ENCODE measurements around the gene COL16A1. TPM values are rescaled to one million over a fixed set of nuclear protein-coding genes. Genes with fewer than 3 reads are reported as not detected.
A peak's percentile ranks its signal among the peaks of the same experiment; 100 is the strongest.
"Not testable (repeated sequence)": the region's sequence is repeated elsewhere in the genome, so short reads cannot be mapped to it uniquely, and the experiment has no call there.

COL16A1 gene
- total RNA-seq, 1 experiment from 2014 or later = 5.1 TPM

DNA sequence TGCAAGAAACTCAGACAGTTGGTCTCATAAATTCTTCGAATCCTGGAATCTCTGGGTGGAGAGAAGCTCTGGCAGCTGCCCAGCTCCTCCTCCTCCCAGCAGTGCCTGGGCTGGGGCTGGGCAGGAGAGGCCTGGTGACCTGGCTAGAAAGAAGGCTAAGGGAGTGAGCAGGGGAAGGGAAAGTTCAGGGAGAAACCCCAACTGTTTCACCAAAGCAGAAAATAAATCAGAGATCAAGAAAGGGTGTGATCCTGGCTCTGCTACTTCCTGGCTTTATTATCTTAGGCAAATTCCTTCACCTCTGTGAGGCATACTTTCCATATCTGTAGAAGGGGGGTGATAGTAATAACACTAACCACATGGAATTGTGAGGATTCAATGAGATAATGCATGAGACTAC lies 8.8 kb upstream of the COL16A1 start:
- peak; percentile 96 for DNase-seq (ENCODE audit: low read depth)
- in situ Hi-C loops (cut with HindIII; ENCODE audit: low pct_unique_long_range_greater_than_20kb, low sequenced_read_pairs) = no loop called here

DNA sequence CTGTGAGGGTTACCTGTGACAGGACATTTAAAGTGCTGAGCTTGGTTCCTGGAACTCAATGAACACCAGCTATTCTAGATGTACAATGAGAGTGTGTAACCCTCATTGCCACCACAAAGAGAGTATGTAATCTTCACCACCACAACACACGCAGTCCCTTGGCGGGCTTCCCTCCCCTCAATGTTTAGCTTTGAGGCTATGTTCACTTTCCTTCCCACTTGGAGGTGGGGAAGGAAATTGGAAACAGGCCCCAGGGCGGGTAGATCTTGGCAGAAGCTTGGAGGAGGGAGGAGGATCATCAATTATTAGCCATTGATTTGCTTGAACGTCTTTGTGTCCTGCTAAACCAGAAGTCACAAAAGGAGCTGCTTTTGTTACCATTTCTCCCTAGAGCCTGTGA lies 8.3 kb upstream of the COL16A1 start:
- in situ Hi-C loops (cut with HindIII; ENCODE audit: low pct_unique_long_range_greater_than_20kb, low sequenced_read_pairs) = no loop called here

DNA sequence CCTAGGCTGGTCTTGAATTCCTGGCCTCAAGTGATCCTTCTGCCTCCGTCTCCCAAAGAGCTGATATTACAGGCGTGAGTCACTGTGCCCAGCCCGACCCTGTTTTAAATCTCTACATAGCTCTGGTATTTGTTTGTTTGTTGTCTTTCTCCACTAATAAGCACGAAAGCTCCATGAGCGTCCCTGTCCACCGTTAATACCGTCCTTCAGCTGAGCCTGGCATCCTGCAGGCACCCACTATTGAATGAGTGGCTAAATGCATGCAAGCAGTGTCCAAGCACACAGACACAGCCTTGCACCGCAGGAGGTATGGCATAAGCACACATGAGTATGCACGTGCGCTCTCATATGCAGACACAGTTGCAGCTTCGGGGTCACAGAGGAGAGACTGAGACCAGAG lies 4.5 kb upstream of the COL16A1 start:
- DNase-seq (ENCODE audit: low read depth) = no peak
- in situ Hi-C loops (cut with HindIII; ENCODE audit: low pct_unique_long_range_greater_than_20kb, low sequenced_read_pairs) = no loop called here

More for the DNA sequence above, 8.3 kb upstream of the COL16A1 start:
- DNase-seq (ENCODE audit: low read depth) = no peak

DNA sequence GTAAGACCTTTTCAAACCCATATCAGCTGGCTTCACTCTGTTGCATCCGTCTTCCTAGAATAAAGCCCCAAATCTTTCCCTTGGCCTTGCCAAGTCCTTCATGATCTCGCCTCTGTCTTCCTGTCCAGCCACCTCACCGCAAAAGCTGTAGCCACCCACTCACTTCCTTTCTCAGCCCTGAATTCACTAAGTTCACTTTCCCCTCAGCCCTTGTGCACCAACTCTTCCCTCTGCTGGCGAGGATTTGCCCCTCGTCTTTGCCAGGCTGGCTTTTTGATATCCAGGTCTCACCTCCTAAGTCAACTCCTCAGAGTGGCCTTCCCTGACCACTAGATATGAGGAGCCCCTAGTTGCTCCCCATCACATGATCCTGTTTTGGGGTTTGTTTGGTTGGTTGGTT lies 3.9 kb upstream of the COL16A1 start:
- DNase-seq (ENCODE audit: low read depth) = no peak

DNA sequence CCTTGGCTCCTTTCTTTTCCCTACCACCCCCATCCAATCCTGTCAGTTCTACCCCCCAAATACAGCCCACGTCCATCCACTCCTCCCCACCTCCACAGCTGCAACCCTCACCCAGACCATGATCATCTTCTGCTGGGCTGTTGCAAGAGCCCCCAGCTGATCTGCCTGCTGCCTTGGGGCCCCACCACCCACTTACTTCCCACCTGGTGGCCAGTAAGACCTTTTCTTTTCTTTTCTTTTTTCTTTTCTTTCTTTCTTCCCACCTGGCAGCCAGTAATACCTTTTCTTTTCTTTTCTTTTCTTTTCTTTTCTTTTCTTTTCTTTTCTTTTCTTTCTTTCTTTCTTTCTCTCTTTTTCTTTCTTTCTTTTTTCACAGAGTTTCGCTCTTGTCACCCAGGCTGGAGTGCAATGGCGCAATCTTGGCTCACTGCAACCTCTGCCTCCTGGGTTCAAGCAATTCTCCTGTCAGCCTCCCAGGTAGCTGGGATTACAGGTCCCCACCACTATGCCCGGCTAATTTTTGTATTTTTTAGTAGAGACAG lies 3.3 kb upstream of the COL16A1 start:
- DNase-seq (ENCODE audit: low read depth); in situ Hi-C loops (cut with HindIII; ENCODE audit: low pct_unique_long_range_greater_than_20kb, low sequenced_read_pairs): not testable (repeated sequence)

More for the DNA sequence above, 3.9 kb upstream of the COL16A1 start:
- in situ Hi-C loops (cut with HindIII; ENCODE audit: low pct_unique_long_range_greater_than_20kb, low sequenced_read_pairs) = no loop called here

DNA sequence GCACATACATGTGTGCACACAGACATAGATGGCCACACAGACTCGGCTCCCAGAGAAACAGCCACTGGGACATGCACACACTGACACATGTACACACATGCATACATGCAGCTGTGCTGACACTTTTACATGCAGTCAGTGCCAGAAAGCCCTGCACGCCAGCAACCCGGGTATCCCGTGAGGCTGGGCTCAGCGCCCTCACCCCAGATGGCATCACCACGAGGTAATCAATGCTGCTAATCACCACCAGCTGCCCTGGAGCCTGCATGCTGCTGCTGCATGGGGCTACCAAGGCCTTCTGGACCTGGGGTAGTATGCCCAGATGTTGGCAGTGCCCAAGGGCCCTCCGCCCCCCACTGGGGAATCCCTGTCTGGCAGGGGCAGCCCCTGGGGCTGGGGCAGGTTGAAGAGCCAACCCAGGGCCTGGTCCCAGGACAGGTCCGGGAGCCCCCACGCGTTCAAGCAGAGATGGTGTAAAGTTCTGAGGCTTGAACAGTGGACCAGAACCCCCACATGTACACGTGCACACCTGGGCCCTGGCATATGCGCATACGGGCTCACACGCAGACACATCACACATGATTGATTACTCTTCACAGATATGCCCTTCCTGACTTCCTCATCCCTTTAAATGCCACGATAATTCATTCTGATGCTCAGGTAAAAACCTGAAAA lies 2.7 kb upstream of the COL16A1 start:
- in situ Hi-C loops (cut with HindIII; ENCODE audit: low pct_unique_long_range_greater_than_20kb, low sequenced_read_pairs) = no loop called here

DNA sequence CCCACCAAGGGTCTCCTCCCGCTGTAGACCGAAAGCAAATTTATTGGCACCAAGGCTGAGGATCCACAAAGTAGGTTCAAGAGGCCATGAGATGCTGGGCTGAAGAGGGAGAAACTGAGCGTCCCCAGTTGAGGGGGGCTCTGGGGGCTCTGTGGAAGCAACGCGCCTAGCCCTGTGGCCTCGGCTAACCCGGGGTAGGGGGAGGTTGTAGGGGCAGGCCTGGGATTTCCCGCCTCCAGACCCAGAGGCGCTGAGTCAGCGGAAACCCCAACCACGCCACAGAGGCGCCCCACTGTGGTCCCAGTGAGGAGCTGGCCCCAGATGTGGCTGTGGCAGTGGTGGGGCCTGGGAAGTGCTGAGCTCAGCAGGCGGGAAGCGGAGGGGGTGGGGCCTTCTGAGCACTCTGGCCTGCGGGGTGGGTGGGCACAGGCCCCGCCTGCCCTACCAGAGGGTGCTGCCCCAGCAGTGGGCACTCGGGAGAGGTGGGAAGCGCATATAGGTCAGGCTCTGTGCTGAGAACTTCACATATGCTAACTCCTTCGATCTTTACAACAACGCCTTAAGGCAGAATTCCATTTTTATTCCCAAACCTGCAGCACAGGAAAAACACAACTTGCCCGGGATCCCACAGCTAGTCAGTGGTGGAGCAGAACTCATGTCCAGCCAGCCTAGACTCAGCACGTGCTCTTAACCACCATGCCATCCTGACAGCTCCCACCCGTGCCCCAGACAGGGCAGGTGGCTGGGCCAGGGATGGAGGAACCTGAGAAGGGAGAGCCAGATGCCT lies 1.5 kb upstream of the COL16A1 start:
- in situ Hi-C loops (cut with HindIII; ENCODE audit: low pct_unique_long_range_greater_than_20kb, low sequenced_read_pairs) = no loop called here
- no peak for DNase-seq (ENCODE audit: low read depth)

More for the DNA sequence above, 2.7 kb upstream of the COL16A1 start:
- no peak for DNase-seq (ENCODE audit: low read depth)

DNA sequence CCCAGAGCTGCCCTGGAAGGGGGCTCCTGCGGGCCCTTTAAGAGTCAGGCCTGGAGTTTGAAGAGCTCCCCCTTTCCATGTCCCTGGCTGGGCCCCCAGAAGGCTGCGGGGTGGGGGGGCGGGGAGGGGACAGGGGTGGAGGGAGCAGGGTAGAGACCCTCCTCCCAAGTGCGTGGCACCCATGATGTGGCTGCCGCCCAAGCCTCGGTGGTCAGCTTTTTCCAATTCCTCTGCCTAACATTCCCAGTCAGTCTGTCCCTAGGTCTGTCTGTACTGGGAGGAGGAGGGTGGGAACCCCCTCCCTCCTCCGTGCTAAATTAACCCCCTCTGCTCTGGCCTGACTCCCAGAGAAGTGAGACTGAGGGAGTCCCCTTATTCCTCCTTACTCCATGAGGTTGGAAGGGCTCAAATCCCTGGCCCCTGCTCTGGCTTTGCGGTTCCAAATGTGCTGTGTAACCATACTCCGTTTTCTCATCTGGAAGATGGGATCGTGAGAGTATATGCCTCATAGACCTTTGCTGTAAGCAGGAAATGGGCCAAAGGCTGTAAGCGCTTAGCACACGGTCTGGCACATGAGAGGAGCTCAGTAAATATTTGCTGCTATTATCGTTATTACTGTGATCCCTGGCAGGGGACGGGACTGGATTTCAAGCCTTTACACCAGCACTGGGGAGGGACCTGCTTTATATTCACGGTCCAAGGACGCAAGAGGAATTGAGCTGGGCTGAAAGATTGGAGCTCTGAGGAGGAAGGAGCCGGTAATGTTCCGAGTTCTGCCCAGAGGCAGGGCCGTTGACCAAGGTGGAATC lies 658 bp upstream of the COL16A1 start:
- DNase-seq (ENCODE audit: low read depth) = no peak
- in situ Hi-C loops (cut with HindIII; ENCODE audit: low pct_unique_long_range_greater_than_20kb, low sequenced_read_pairs) = no loop called here

DNA sequence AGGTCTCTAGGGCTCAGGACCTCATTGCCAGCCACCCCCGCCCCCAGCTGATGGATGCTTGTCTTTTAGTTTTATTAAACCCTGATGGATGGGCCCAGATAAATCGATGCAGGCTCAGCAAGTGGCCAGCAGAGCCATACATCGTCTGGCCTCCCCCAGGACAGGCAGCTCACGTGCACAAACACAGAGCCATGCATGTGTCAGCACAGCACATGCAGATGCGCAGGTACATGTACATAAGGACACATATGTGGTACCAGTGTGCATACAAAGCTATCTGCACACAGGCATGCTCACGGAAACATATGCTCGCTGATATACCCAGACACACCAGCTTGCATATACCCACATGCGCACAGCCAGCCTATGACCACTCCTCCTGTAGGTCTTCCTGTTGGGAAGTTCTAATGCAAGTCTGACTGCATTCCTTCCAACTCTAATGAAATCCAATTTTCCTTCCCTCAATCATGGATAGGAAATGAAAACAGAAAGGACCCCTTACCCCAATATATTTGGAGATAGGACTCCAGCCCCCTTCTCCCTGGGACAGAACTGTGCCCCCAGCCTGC lies 897 bp downstream of the COL16A1 start:
- in situ Hi-C loops (cut with HindIII; ENCODE audit: low pct_unique_long_range_greater_than_20kb, low sequenced_read_pairs) = no loop called here
- no peak for DNase-seq (ENCODE audit: low read depth)

DNA sequence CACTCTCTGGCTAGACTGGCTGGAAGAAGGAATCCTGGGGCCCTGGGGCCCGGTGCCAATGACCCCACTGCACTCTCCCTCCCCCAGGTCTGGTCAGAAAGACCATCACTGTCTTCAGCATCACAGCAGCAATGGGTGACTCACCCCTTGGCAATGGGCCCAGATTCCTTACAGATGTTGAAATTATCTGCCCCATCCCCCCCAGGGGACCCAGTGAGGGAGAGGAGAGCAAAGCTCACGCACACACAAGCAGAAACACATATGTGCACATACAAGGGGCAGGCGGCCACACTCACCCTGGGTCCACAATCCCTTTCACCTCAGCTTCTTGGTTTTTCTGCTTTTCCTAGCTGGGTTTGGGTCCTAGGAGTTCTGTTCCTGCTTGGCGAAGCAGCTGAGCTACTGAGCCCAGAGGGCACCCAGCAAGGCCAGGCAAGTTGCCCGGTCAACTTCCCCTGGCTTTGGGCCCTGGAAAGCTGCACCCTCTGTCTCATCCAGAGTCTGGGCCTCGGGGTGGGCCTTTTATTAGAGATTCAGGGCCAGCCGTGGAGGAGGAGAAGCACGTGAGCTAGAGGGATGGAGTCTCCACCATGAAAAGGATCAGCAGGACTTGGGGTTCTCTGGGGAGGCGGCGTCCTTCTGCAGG lies 2.6 kb downstream of the COL16A1 start:
- in situ Hi-C loops (cut with HindIII; ENCODE audit: low pct_unique_long_range_greater_than_20kb, low sequenced_read_pairs) = no loop called here

DNA sequence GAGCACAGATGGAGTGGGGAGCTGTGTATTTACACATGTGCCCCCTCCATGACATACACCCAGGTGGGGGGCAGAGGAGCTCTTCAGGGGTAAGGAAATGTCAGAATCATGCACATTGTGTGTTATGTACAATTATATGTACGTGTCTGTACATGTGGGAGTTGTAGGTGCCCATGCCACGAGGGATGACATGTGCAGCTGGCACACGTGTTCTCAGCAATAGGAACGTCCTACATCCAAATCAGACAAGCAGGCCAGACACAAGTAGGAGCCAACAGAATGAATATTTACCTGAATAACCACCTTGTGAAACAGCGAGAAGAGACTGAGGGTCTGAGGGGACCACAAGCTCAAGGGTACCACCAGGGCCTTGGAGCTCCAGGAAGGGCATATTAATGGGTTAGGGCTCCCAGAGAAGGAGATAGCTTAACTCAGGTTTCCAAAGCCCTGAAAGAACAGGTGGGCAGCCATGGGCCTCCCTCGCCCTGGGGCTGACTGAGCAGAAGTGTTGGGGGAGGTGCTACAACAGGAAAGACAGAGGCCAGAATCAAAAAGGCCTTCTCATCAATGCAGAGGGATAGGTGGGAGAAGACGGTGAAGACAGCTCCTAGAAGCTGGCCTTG lies 3.2 kb downstream of the COL16A1 start:
- in situ Hi-C loops (cut with HindIII; ENCODE audit: low pct_unique_long_range_greater_than_20kb, low sequenced_read_pairs) = no loop called here
- no peak for DNase-seq (ENCODE audit: low read depth)

More for the DNA sequence above, 2.6 kb downstream of the COL16A1 start:
- DNase-seq (ENCODE audit: low read depth) = peak; percentile 88

DNA sequence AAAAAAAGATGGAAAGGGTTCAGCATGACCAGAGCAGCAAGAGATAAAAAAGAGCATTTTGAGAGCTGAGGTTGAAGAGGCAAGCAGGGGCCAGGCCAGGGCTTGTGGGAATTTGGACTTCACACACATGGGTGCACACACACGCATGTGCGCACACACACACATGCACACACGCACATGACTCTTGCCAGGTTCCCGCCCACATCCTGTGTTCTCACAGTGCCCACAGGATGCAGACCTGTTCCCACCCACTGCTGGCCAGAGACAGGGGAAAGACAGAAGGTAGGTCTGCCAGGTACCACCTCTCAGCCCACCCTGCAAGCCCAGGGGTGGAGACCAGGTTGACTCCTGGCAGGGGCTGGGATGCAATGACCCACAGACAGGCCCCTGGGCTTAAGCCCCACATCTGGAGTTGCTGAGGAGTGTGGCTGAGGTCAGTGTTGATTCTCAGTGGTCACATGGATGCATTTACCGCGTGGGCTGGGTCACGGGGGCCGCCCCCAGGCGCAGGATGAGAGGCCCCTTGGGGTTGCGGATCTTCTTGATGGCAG lies 4.4 kb downstream of the COL16A1 start:
- DNase-seq (ENCODE audit: low read depth) = no peak
- in situ Hi-C loops (cut with HindIII; ENCODE audit: low pct_unique_long_range_greater_than_20kb, low sequenced_read_pairs) = no loop called here

DNA sequence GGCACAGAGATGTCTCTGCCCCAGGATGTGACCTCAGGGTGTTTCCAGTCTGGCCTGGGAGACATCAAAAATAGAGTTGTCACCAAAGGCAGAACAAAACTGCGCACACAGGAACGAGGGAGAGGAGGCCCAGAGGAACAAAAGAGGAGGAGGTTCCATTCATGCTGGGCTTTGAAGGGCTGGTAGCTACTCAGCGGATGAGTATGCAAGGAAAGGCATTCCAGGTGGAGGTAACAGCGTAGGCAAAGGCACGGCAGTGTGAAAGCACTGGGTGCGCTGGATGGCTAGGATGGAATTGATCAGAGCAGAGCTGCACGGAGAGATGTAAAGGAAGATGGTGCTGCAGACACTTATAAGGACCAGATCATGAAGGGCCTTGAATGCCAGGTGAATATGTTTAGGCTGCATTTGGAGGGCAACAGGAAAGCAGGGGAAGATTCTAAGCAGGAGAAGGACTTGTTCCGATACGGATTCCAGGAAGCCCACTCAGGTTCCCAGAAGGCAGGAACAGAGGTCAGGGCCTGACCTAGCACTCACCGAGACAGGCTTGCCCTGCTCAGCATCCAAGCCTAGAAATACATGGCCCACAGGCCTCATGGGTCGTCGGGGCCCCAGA lies 6.3 kb downstream of the COL16A1 start:
- DNase-seq (ENCODE audit: low read depth) = no peak
- in situ Hi-C loops (cut with HindIII; ENCODE audit: low pct_unique_long_range_greater_than_20kb, low sequenced_read_pairs) = no loop called here

DNA sequence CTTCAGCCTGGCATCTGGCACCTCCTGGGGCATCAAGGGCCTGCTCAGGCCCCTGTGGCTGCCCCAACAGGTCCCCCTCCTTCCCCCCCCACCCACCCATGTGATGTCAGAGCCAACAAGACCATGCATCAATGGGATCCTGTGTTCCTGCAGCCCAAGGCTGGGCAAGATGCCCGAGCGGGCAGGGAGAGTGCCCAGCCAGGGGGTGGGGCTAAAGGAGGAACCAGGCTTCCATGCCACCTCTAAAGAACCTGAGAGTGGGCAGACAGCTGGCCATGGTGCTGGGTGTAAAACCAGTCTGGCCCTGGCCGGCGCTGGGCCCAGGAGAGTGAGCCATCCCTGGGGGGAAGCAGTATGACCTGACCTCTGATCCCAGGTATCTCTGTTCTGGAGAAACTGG lies 7.6 kb downstream of the COL16A1 start:
- in situ Hi-C loops (cut with HindIII; ENCODE audit: low pct_unique_long_range_greater_than_20kb, low sequenced_read_pairs) = no loop called here
- no peak for DNase-seq (ENCODE audit: low read depth)

DNA sequence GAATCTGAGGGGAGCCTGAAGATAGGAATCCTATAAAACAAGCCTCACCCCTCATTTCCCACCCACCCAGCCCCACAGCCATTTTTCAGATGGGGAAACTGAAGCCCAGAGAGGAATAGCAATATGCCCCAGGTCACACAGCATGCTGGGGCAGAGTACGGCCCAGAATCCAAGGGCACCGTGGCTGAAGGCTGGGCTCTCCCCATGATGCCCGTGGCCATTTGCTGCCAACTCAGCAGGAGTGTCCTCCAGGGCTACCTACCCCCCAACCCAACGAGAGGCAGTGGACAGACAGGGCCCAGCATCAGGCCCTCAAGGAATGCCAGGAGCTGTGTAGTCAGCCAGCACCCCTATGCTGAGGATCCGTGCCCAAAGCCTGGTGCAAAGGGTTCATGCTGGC lies 8.5 kb downstream of the COL16A1 start:
- in situ Hi-C loops (cut with HindIII; ENCODE audit: low pct_unique_long_range_greater_than_20kb, low sequenced_read_pairs) = no loop called here
- DNase-seq (ENCODE audit: low read depth) = no peak

DNA sequence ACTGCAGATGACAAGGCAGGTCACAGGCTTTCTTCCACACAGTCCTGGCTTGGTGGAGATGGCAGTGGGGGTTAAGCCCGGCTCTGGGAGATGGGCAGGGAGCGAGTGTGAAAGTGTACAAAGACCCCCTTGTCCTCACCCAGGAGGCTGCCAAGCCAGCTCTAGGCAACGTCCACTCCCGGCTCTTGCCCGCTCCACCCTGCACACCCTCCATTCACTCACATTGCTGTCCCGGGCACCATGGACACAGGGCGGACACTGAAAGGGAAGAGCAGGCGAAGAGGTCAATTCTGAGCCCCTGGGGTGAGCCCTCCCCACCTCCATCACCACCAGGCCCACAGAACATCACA lies 8.9 kb downstream of the COL16A1 start:
- no peak for DNase-seq (ENCODE audit: low read depth)
- in situ Hi-C loops (cut with HindIII; ENCODE audit: low pct_unique_long_range_greater_than_20kb, low sequenced_read_pairs) = no loop called here

Data from Caki2 (cell line).